ENCODE data around the gene RPS27L.

- TF ChIP-seq HDAC6 (IDR thresholded peaks at IDR 0.05; ENCODE audit: low read depth, low read length) (no peak), CBFB (CRISPR knock-in tag; IDR thresholded peaks at IDR 0.05) (no peak), SMARCC2 (IDR thresholded peaks at IDR 0.05; ENCODE audit: low read depth) (no peak)
These were observed 40.3 kb upstream of the RPS27L start for GRCh38 chr15:63197626-63198025.

All from K562 (cell line).